Activated naive CD8-positive, alpha-beta T cell treated with anti-CD3 and anti-CD28 coated beads, Interleukin-2, amount 50 U/mL, for 24 hours (primary cell): Measurements from ENCODE around the gene SIK3.

Experiments used
- ATAC-seq: fragments of 150-1000 bp; cut with Tn5 transposase; one replicate; pipeline ENCODE4 v1.10.0; 2021
- DNase-seq: peaks from one replicate; pipeline ENCODE4 v3.0.0; 2021
- H3K27ac Mint-ChIP-seq: one replicate; pipeline ENCODE4 v1.8.0; 2021; ENCODE audit warnings: mild to moderate bottlenecking, mixed read lengths
- H3K27me3 Mint-ChIP-seq: one replicate; pipeline ENCODE4 v1.8.0; 2021; ENCODE audit warnings: mixed read lengths
- H3K36me3 Mint-ChIP-seq: one replicate; pipeline ENCODE4 v1.8.0; 2021; ENCODE audit warnings: low read depth, mixed read lengths
- H3K4me1 Mint-ChIP-seq: one replicate; pipeline ENCODE4 v1.8.0; 2021; ENCODE audit warnings: mixed read lengths
- H3K4me3 Mint-ChIP-seq: one replicate; pipeline ENCODE4 v1.8.0; 2021; ENCODE audit warnings: mild to moderate bottlenecking, moderate library complexity, mixed read lengths
- H3K9me3 Mint-ChIP-seq: one replicate; pipeline ENCODE4 v1.8.0; 2021; ENCODE audit warnings: mixed read lengths

The SIK3 gene

GRCh38 chr11:116928102-116928777 is 170.0 kb downstream of the SIK3 start:
- Mint-ChIP-seq H3K27ac (peak overlapping the region; percentile 59), H3K4me3 (no peak overlapping the region)
- ATAC-seq: no peak

GRCh38 chr11:116927163-116927974 is 170.9 kb downstream of the SIK3 start:
- ATAC-seq (no peak), DNase-seq (peak; percentile 49)
- no peaks in the 10 kb centered on the region for H3K27me3 Mint-ChIP-seq
- peak overlapping the region; percentile 59 for H3K27ac Mint-ChIP-seq
- H3K36me3 Mint-ChIP-seq: peaks cover 19% of the 10 kb centered on the region
- no peaks in the 10 kb centered on the region for H3K9me3 Mint-ChIP-seq
- peaks cover 80% of the 10 kb centered on the region for H3K4me1 Mint-ChIP-seq
- H3K4me3 Mint-ChIP-seq: peak overlapping the region; percentile 56

More at GRCh38 chr11:116928102-116928777, 170.0 kb downstream of the SIK3 start:
- peaks cover 17% of the 10 kb centered on the region for H3K36me3 Mint-ChIP-seq
- no peaks in the 10 kb centered on the region for H3K27me3 Mint-ChIP-seq
- H3K4me1 Mint-ChIP-seq: peaks cover 87% of the 10 kb centered on the region
- DNase-seq: no peak
- H3K9me3 Mint-ChIP-seq: no peaks in the 10 kb centered on the region

GRCh38 chr11:116925050-116925449 is 173.2 kb downstream of the SIK3 start:
- no peaks in the 10 kb centered on the region for H3K9me3 Mint-ChIP-seq
- H3K27ac Mint-ChIP-seq: peak overlapping the region; percentile 86
- peak overlapping the region; percentile 37 for H3K4me3 Mint-ChIP-seq
- H3K36me3 Mint-ChIP-seq: peaks cover 21% of the 10 kb centered on the region
- ATAC-seq (no peak), DNase-seq (no peak)
- H3K27me3 Mint-ChIP-seq: no peaks in the 10 kb centered on the region
- peaks cover 62% of the 10 kb centered on the region for H3K4me1 Mint-ChIP-seq

GRCh38 chr11:116918925-116919655 is 179.1 kb downstream of the SIK3 start:
- Mint-ChIP-seq H3K4me1 (peaks cover 13% of the 10 kb centered on the region), H3K36me3 (peaks cover 7% of the 10 kb centered on the region), H3K4me3 (no peak overlapping the region), H3K27me3 (no peaks in the 10 kb centered on the region), H3K27ac (no peak overlapping the region), H3K9me3 (no peaks in the 10 kb centered on the region)
- no peak for ATAC-seq
- DNase-seq: no peak

GRCh38 chr11:116917632-116918031 is 180.6 kb downstream of the SIK3 start:
- Mint-ChIP-seq H3K4me1 (peaks cover 13% of the 10 kb centered on the region), H3K27me3 (no peaks in the 10 kb centered on the region), H3K36me3 (peaks cover 2% of the 10 kb centered on the region), H3K9me3 (no peaks in the 10 kb centered on the region), H3K27ac (no peak overlapping the region), H3K4me3 (no peak overlapping the region)
- no peak for ATAC-seq
- no peak for DNase-seq

GRCh38 chr11:116916886-116917285 is 181.3 kb downstream of the SIK3 start:
- Mint-ChIP-seq H3K4me3 (no peak overlapping the region), H3K4me1 (peaks cover 13% of the 10 kb centered on the region), H3K27me3 (no peaks in the 10 kb centered on the region), H3K36me3 (peaks cover 5% of the 10 kb centered on the region), H3K27ac (no peak overlapping the region), H3K9me3 (no peaks in the 10 kb centered on the region)
- no peak for DNase-seq
- ATAC-seq: no peak

GRCh38 chr11:116916052-116916451 is 182.2 kb downstream of the SIK3 start:
- Mint-ChIP-seq H3K9me3 (no peaks in the 10 kb centered on the region), H3K27me3 (no peaks in the 10 kb centered on the region), H3K36me3 (peaks cover 6% of the 10 kb centered on the region), H3K4me1 (peaks cover 13% of the 10 kb centered on the region), H3K4me3 (no peak overlapping the region), H3K27ac (no peak overlapping the region)
- ATAC-seq: no peak
- DNase-seq: no peak

GRCh38 chr11:116913000-116913399 is 185.2 kb downstream of the SIK3 start:
- Mint-ChIP-seq H3K9me3 (no peaks in the 10 kb centered on the region), H3K27ac (no peak overlapping the region), H3K36me3 (peaks cover 13% of the 10 kb centered on the region), H3K27me3 (no peaks in the 10 kb centered on the region), H3K4me1 (peaks cover 16% of the 10 kb centered on the region), H3K4me3 (no peak overlapping the region)
- no peak for ATAC-seq
- DNase-seq: no peak

GRCh38 chr11:116911976-116912734 is 186.1 kb downstream of the SIK3 start:
- no peak overlapping the region for H3K27ac Mint-ChIP-seq
- no peak overlapping the region for H3K4me3 Mint-ChIP-seq
- H3K27me3 Mint-ChIP-seq: no peaks in the 10 kb centered on the region
- no peaks in the 10 kb centered on the region for H3K9me3 Mint-ChIP-seq
- DNase-seq: no peak
- H3K4me1 Mint-ChIP-seq: peaks cover 16% of the 10 kb centered on the region
- no peak for ATAC-seq
- peaks cover 13% of the 10 kb centered on the region for H3K36me3 Mint-ChIP-seq

GRCh38 chr11:116910847-116911246 is 187.4 kb downstream of the SIK3 start:
- DNase-seq: no peak
- H3K4me1 Mint-ChIP-seq: peaks cover 14% of the 10 kb centered on the region
- no peak overlapping the region for H3K4me3 Mint-ChIP-seq
- H3K9me3 Mint-ChIP-seq: no peaks in the 10 kb centered on the region
- H3K27me3 Mint-ChIP-seq: no peaks in the 10 kb centered on the region
- H3K27ac Mint-ChIP-seq: no peak overlapping the region
- no peak for ATAC-seq
- H3K36me3 Mint-ChIP-seq: peaks cover 16% of the 10 kb centered on the region

- Mint-ChIP-seq H3K4me1 (peaks cover 14% of the 10 kb centered on the region), H3K36me3 (peaks cover 19% of the 10 kb centered on the region), H3K9me3 (no peaks in the 10 kb centered on the region), H3K27me3 (no peaks in the 10 kb centered on the region), H3K27ac (no peak overlapping the region), H3K4me3 (no peak overlapping the region)
- ATAC-seq (no peak), DNase-seq (no peak)
Observed at GRCh38 chr11:116910378-116910777, 187.8 kb downstream of the SIK3 start.

GRCh38 chr11:116909245-116909644 is 189.0 kb downstream of the SIK3 start:
- Mint-ChIP-seq H3K4me1 (peaks cover 14% of the 10 kb centered on the region), H3K9me3 (no peaks in the 10 kb centered on the region), H3K4me3 (no peak overlapping the region), H3K27me3 (no peaks in the 10 kb centered on the region), H3K27ac (no peak overlapping the region), H3K36me3 (peaks cover 19% of the 10 kb centered on the region)
- ATAC-seq: no peak
- no peak for DNase-seq

GRCh38 chr11:116906479-116906878 is 191.7 kb downstream of the SIK3 start:
- Mint-ChIP-seq H3K27ac (no peak overlapping the region), H3K9me3 (no peaks in the 10 kb centered on the region), H3K36me3 (peaks cover 21% of the 10 kb centered on the region), H3K4me1 (peaks cover 22% of the 10 kb centered on the region), H3K27me3 (no peaks in the 10 kb centered on the region), H3K4me3 (no peak overlapping the region)
- no peak for DNase-seq
- ATAC-seq: no peak

- H3K4me1 Mint-ChIP-seq: peaks cover 8% of the 10 kb centered on the region
- H3K27me3 Mint-ChIP-seq: no peaks in the 10 kb centered on the region
- H3K9me3 Mint-ChIP-seq: no peaks in the 10 kb centered on the region
- H3K4me3 Mint-ChIP-seq: no peak overlapping the region
- H3K36me3 Mint-ChIP-seq: peaks cover 28% of the 10 kb centered on the region
- no peak overlapping the region for H3K27ac Mint-ChIP-seq
- DNase-seq (no peak), ATAC-seq (no peak)
Observed at GRCh38 chr11:116903090-116903489, 195.1 kb downstream of the SIK3 start.
